Activated CD4-positive, alpha-beta T cell treated with anti-CD3 and anti-CD28 coated beads for 1 hour (primary cell): ENCODE measurements around the gene ZNF80.

ENCODE experiments used
- DNase-seq: peaks from one replicate; pipeline ENCODE4 v3.0.0-alpha.2; 2020

Gene ZNF80

DNA sequence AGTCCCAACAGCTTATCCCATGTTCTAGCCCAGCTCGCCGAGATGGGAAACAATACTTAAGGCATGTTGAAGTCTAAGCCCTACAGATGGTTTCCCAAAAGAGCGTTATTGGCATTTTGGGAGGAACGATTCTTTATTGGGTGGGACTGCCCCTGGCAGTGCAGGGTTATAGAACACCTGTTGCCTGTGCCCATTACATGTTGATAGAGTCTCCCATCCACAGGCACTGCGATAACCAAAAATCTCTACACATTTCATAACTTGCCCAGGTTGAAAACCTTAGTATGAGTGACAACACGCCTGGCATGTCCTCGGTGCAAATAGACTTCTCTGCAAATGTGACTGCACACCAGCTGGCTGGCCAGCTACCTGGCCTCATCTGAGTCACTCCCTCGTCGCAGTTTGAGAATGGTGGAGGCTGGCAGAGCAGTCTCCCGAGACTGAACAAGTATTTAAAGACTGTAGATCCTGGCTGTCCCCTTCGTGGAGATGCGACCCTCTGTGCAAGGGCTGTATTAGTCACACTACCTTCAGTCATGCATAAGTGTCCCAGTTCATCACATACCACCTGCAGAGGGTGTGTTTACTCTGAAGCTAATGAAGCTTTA is 18.7 kb downstream of the ZNF80 start:
- no peak for DNase-seq

DNA sequence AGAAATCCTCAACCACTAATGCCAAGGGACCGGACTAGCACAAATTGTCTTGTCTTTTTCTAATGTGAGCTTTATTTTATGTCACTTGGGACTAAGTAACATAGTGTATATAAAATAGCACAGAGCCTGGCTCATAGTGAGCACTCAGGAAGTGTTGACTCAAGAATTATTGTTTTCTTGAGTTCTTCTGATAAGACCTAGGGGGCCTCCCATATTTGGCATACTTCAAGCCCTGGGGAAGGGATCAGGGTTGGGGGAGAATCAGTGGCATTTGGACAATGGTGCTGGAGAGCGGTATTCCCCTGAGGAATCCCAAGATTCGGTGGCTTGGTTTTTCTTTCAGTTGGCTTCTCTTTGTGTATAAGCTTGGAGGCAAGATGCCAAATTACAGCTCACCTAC is 19.4 kb downstream of the ZNF80 start:
- DNase-seq, result no peak

DNA sequence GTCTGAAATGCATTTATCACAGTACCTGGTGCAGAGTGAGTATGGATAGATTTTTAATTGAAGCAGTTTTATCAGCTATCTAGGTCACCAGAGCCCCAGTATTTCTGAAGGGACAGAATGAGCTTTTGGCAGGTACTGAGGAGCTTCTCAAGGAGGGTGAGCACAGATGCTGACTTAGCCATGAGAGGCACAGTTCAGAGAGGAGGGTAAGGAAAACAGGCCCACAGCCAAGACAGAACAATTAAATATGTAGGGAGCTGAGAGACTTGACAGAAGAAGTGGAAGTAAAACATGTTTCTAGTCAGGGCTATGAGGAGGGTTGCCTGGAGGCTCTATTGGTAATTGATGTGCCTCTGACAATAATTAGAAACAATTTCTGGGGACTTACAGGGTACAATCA is 20.1 kb downstream of the ZNF80 start:
- DNase-seq, result no peak

DNA sequence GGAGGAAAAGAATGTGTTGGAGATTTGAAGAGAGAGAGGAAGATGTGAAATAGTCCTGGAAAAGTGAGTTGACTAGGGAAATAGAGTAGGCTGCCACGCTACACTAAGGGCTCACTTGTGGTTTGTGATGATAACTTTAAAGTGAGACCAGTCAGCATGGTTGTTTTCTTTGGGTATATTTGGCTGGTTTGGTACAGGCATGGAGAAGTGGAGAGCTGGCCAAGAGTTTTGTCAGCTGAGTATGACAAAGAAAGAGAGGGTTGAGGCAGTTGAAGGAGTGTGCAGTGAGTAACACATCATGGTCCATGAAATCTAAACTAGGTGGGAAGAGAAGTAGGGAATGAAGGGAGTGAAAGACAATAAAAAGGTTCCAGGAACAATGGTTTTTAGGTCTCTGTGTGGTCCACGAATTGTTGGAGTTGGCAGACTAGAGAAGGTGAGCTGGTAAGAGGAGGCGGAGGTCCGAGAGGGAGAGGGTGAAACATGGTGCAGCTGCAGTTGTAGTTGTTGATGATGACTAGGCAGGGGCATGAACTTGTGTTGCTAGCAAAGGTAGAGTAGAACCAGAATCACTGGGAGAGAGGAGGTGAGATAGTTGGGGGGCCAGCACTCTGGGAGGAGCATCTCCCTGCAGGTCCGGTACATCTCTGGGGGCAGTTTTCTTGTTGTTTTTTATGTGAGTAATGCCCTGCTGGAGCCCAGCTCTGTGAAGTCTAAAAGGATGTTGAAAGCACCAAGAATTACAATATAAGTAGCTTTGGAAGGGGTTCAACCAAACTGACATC is 21.0 kb downstream of the ZNF80 start:
- DNase-seq, result no peak

DNA sequence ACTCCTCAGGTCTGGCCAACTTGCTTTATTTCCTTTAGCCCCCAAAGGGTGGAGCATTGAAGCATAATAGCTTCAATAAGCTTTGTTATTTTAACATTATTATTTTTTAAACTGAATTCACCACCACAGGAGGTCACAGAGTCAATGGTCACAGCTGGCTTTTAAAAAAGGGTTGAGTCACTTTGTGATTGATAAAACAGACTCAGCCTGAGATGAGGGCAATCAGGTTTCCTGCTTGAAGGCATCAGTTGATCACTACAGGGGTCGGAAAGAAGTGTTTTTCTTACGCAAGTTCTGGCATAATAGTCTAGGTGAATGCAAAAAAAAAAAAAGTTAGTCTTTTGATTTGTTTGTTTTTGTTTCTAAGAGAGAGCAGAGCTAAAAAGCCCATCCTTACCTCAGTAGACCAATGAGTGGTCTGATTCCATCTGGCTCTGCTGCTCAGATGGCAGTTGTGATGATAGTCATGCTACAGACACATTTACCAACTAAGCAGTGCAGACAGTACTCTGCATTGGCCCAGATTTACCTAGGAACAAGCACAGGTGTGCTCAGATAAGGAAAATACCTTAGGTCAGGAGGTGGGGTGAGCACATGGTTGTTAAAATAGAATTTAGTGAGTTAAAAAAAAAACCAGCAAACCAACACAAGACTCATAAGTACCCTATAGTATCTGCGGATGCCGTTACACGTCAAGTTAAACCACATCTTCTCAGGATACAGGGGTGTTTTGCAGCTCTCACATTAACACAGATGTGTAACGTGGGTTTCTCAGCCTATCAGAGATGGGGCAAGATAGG is 22.6 kb downstream of the ZNF80 start:
- DNase-seq, result no peak

DNA sequence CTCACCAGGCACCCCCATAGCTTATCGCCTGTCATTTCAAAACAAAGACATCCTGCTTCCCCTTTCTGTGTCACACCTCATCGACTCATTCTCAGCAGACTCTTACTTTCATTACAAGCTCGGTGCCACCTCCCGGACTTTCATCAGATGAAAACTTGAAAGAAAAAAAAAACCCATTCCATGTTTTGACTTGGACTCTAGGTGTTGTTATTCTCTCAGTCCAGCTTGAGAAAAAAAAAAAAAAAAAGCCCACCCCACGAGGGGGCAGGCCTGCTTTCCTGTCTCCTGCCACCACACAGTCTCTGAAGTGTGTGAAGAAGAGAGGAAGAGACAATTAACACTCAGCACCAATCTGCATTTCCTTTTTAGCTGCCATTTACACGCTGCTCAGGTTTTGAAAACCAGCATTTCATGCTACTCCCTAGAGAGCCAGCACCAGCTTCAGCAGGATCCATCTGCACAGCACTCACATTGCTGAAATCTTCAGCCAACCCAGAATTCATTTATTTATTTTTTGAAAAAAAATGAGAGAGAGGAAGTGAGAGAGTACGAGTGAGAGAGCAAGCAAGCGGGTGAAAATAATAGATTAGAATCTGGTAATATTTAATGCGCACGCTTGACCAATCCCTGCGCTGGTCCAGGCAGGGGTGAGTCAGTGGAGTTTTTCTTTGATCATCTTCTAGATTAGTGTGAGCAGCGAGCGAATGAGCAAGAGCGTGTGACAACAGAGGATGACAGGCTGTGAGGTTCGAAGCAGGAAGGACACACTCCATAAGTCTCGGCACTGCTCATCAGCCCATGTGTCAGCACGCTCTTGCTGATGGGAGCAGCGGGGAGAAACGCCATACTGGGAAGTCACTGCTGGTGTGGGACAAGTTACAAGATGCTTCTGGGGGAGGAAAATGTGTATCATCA is 23.5 kb downstream of the ZNF80 start:
- peak; percentile 57 for DNase-seq

DNA sequence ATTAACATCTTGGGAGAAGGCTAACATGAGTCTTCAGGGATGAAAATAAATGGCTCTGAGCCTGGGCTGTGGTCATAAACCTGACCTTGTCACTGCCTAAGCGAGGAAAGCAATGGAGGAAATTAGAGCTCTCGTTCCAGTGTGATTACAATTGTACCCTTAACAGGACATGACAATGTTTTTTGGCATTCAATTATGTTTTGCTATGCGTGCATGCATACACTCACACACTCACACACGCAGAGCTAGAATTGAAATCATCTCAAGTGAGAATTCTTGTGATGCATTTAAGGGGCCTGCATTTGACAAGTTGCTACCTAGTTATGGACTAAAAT is 24.1 kb downstream of the ZNF80 start:
- no peak for DNase-seq

DNA sequence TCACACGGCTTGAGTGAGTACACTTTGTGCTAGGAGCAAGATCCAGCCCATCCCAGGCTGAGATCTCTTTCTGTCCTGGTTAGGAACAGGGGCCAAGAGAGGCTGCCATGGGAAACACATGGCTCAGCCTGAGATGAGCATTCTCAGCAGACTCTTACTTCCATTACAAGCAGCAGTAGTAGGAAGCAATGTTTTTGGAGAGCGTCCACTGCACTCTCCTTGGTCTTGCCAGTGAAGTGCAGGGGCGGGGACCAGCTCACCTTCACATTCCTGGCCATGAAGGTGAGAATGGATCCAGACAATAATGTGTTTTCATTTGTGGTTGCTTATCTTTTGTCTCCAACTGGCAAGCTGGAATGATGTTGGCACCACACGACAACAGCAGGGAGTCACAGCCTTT is 24.7 kb downstream of the ZNF80 start:
- no peak for DNase-seq

DNA sequence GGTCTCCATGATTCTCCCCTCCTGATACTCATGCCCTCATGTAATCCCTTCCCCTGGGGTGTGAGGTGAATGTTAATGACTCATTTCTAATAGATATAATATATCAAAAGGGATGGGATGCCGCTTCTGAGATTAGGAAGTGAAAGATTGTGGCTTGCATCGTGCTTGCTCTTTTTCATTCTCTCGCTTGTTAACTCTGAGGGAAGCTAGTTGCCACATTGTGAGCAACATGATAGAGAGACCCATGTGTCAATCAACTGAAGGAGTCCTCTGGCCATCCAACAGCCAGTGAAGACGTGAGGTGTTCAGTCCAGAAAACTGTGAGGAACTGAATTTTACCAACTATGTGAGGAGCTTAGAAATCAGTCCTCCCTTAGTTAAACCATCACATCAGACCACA is 29.6 kb downstream of the ZNF80 start:
- no peak for DNase-seq

DNA sequence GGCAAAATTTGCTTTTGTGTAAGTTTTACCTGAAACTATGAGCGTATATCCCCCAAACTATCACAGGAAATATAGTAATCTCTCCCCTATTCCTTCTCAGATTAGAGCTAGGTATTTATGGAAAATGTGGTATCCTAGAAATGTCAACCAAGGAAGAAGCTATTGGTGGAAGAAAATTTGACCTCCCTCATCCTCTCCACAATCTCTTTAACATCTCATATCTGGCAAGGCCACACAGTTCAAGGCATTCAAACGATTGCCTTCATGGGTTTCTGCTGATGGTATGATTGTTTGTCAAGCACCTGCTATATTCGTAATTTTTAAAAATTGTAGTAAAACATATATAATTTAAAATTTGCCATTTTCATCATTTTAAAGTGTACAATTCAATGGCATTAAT is 31.0 kb downstream of the ZNF80 start:
- DNase-seq, result no peak

DNA sequence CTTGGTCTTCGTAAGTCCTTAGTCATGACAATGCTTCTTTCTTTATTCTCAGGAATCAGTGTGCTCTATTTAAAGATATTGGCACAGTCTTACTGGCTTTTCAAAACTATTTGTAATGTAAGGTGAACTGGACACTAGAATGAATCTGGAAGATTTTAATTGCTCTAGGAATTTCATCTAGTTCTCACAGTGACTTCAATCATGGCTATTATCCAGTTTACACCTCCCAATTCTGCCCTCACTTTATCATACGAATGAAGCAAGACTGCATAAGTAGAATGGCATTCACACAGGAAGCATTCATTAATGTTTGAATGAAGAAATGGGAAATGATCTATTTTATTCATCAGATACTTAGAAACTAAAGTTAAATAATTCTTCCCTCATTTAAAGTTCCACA is 31.8 kb downstream of the ZNF80 start:
- no peak for DNase-seq

DNA sequence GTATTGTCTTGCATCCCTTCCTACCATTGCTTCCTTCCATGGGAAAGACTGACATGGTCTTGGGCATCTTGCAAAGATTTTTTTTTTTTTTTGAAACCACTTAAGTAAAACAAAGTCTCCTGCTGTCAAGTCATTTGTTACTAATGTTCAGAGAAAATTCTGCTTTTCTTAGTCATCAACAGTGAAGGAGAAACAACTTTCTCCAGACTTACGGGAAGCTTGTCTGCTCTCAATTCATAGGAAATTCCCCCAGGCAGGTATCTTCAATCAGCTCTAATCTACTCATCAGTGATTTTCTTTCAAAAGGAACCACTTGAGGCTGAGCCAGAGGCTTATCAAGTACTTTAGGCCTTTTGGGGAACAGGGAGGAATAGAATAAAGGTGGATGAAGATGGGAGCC is 42.6 kb downstream of the ZNF80 start:
- DNase-seq, result no peak

DNA sequence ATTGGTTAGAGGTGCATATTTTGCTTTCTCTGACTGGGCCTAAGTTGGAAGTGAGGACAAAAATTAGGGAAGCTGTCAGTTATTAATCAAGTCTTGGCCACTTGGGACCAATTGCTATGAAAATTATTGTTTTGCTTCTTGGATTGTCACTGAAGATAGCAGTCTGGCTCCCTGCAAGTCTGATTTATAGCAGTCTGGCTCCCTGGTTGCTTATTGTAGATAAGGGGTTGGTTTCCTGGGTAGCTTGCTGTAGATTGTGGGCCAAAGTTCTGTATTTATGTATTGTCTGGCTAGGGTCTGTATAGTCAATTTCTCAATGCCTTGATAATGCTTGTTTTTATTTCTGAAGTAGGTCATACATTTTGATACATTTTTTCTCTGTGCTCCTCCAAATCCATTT is 45.2 kb downstream of the ZNF80 start:
- DNase-seq, result no peak

DNA sequence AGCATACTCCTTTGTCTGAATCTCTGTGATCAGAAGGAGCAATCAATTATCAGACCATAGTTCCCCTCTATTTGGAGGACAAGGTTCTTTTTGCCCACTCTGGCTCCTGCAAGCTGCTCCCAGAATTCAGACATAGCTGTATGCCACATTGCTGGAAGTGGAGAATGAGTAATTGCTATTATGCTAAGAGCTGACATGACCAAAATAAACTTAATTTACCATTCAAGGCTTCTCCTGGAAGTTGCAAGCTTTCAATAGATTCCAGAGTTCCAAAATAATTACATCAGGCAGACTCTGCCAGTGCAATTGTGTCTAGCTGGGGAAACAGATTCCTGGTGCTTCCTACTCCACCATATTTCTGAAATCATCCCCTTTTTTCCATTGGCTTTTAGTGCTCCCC is 50.9 kb downstream of the ZNF80 start:
- DNase-seq, result no peak
